ENCODE measurements around the gene CT45A2. TPM values are rescaled to one million over a fixed set of nuclear protein-coding genes. Genes with fewer than 3 reads are reported as not detected.

Gene CT45A2
- not detected in 2 replicates for total RNA-seq

GRCh38 chrX:135819912-135820311 lies at the start of gene CT45A2:
Gene CT45A2, minus strand, starts transcription at chrX:135820012. Its CDS starts 3,747 bp downstream, at chrX:135816265.

GRCh38 chrX:135854438-135854837 lies 34.6 kb upstream of the CT45A2 start, which contains the start of gene CT45A8:
Gene CT45A8, minus strand, starts transcription at chrX:135854538. Its CDS starts 3,755 bp downstream, at chrX:135850783.

DNA sequence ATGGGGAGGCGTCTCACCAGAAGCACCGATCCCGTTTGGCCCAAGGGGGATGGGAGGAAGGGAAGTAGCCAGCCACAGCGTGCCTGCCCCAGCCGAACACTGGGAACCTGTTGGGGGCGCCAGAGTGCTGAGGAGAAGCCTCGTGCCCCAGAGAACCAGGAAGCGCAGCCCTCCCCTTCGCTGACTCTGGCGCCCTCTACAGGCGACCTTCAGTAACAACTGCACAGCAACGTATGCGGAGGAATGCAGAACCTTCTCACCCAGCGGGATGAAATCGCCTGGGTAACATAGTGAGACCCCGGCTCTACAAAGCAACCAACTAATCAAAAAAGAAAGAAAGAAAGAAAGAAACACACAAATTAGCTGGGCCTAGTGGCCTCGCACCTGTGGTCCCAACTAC lies 17.4 kb upstream of the CT45A2 start, which contains the start of gene CT45A7:
CT45A7 (minus strand) TSS at position 101 of the 400 bp plus-strand sequence. CDS start 3,747 bp downstream, outside the sequence.

DNA sequence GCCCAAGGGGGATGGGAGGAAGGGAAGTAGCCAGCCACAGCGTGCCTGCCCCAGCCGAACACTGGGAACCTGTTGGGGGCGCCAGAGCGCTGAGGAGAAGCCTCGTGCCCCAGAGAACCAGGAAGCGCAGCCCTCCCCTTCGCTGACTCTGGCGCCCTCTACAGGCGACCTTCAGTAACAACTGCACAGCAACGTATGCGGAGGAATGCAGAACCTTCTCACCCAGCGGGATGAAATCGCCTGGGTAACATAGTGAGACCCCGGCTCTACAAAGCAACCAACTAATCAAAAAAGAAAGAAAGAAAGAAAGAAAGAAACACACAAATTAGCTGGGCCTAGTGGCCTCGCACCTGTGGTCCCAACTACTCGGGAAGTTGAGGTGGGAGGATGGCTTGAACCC lies 17.1 kb downstream of the CT45A2 start, which contains the start of gene CT45A6:
CT45A6 (minus strand) TSS at position 101 of the 400 bp plus-strand sequence. CDS start 3,794 bp downstream, outside the sequence.

GRCh38 chrX:135785403-135785802 lies 34.4 kb downstream of the CT45A2 start, which contains the start of gene CT45A5:
Gene CT45A5, minus strand, starts transcription at chrX:135785503. Its CDS starts 3,774 bp downstream, at chrX:135781729.

DNA sequence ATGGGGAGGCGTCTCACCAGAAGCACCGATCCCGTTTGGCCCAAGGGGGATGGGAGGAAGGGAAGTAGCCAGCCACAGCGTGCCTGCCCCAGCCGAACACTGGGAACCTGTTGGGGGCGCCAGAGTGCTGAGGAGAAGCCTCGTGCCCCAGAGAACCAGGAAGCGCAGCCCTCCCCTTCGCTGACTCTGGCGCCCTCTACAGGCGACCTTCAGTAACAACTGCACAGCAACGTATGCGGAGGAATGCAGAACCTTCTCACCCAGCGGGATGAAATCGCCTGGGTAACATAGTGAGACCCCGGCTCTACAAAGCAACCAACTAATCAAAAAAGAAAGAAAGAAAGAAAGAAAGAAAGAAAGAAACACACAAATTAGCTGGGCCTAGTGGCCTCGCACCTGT lies 51.7 kb downstream of the CT45A2 start, which contains the start of gene CT45A3:
CT45A3 (minus strand) TSS at position 101 of the 400 bp plus-strand sequence. CDS start 3,747 bp downstream, outside the sequence.

Other genes starting within 250 kb of the CT45A2 start
- not detected in 2 replicates for gene CT45A1, start 106.4 kb downstream of the CT45A2 start, total RNA-seq
- gene CT45A3, start 51.8 kb downstream of the CT45A2 start, total RNA-seq = not detected in 2 replicates
- gene CT45A5, start 34.5 kb downstream of the CT45A2 start, total RNA-seq = not detected in 2 replicates
- not detected in 2 replicates for gene CT45A6, start 17.2 kb downstream of the CT45A2 start, total RNA-seq
- not detected in 2 replicates for gene CT45A7, start 17.3 kb upstream of the CT45A2 start, total RNA-seq
- gene CT45A8, start 34.5 kb upstream of the CT45A2 start, total RNA-seq = not detected in 2 replicates
- gene CT45A9, start 51.8 kb upstream of the CT45A2 start, total RNA-seq = not detected in 2 replicates
- gene CT45A10, start 73.4 kb upstream of the CT45A2 start, total RNA-seq = not detected in 2 replicates
- gene SAGE1, start 73.7 kb upstream of the CT45A2 start, total RNA-seq = not detected in 2 replicates
- gene MMGT1, start 154.0 kb upstream of the CT45A2 start, total RNA-seq = 18.9 and 20.7 TPM in 2 replicates
- gene SLC9A6, start 165.4 kb upstream of the CT45A2 start, total RNA-seq = 16.0 and 16.7 TPM in 2 replicates